Endometrial microvascular endothelial cells (primary cell): ENCODE results near the gene KRTAP3-3. TPM values are rescaled to one million over a fixed set of nuclear protein-coding genes. Genes with fewer than 3 reads are reported as not detected.

Source experiments
- in situ Hi-C: cut with HindIII; loops from 2 replicates; pipeline ENCODE4 v1.10.0; 2017; ENCODE audit warnings: low sequenced_read_pairs, low pct_unique_long_range_greater_than_20kb; ENCODE audit errors: inconsistent ontology term
- total RNA-seq: library from RNA; depleted of rRNA; stranded (reverse); fragments of >200 nt; gene quantifications from one replicate; pipeline ENCODE4 v1.2.3, GENCODE V29; 2015; ENCODE audit errors: inconsistent ontology term

The KRTAP3-3 gene
- total RNA-seq, 1 donor from 2014 or later, result not detected

DNA sequence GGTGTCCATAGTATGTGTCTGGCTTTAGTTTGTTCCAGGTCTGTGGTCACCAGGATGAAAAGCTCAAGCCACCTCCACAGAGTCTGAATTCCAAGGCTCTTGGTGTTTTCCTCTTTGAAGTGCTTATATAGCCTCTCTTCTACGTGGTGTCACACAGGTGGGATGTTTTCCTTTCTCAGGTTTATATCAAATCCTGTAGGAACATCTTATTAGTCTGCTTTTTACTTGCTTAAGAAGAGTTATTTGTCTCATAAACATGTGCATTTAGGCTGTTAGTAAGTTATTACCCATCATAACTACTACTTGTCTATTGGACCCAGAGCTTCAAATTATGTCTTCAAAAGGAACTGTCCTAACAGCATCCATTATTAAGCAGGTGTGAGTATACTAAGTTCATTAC lies 27.1 kb downstream of the KRTAP3-3 start, which contains the start of gene KRT39:
Gene KRT39 (minus strand): TSS at position 101 of the 400 bp plus-strand sequence. CDS start 92 bp downstream, at position 9.
- in situ Hi-C loops, result no loop called here

DNA sequence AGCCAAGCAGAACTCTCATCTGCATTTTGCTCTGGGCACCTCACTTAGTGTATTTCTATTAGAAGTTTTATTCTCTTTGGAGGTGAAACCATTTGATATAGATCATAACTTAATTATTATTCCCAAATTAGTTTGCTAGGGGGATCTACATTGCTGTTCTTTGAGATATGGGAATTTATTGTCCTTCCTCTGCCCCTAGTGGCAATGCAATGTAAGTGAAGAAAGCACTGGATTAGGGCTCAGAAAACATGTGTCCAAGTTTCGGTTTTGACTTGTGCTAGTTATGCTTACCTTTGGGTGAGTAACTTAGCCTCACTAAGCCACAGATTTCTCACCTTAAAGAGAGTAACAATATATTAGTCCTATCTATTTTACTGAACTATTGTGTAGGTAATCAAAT lies 30.1 kb downstream of the KRTAP3-3 start:
- in situ Hi-C loops, result no loop called here

DNA sequence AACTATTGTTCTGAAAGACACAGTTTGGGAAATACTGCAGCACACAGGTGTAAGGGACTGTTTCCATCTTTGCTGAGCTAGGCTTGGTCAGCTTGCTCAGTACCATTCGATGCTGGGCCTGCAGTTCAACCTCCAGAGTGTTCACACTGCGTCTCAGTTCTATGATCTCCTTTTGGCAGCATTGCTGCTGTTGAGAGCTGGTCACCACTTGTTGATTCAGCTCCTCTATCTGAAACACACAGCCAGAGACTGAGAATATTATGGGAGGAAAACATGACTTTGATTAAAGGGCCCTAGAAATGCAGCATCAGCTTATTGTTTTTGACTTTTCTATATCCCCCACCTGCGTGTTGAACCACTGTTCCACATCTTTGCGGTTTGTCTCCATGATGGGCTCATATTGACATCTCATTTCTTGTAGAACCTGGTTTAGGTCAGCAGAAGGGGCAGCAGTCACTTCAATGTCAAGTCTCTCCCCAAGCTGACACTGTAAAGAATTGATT lies 31.9 kb downstream of the KRTAP3-3 start:
- in situ Hi-C loops, result no loop called here

DNA sequence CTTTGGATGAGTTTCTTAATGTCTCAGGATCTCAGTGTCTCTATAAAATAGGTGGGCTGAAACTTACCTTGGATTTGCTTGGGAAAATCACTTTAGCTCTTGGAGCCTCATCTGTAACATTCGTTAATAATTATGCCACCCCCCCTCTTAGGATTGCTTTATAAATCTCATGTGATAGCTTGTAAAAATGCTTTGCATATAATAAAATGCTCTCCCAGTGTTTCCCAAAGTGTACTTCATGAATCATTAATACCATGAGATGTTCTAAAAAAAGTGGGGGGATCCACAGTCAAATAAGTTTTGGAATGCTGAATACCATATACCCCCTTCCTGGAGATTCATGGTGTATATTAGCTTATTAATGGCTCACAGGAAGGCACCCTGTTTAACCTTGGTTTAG lies 32.4 kb downstream of the KRTAP3-3 start:
- in situ Hi-C loops, result no loop called here

DNA sequence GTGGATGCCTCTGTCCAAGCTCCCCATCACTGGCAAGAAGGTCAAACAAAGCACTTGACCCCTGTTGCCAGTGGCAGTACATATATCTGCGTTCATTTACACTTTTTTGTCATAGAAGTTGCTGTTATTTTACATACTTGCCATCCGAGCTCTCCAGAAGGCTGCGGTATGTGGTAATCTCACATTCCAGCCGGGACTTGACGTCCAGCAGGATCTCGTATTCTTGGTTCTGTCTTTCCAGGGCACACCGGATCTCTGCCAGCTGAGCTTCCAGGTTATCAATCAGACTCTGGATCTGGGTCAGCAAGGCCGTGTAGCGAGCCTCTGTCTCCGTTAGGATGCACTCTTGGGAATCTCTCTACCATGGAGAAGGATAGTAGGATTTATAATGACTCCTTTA lies 33.8 kb downstream of the KRTAP3-3 start:
- in situ Hi-C loops, result no loop called here

DNA sequence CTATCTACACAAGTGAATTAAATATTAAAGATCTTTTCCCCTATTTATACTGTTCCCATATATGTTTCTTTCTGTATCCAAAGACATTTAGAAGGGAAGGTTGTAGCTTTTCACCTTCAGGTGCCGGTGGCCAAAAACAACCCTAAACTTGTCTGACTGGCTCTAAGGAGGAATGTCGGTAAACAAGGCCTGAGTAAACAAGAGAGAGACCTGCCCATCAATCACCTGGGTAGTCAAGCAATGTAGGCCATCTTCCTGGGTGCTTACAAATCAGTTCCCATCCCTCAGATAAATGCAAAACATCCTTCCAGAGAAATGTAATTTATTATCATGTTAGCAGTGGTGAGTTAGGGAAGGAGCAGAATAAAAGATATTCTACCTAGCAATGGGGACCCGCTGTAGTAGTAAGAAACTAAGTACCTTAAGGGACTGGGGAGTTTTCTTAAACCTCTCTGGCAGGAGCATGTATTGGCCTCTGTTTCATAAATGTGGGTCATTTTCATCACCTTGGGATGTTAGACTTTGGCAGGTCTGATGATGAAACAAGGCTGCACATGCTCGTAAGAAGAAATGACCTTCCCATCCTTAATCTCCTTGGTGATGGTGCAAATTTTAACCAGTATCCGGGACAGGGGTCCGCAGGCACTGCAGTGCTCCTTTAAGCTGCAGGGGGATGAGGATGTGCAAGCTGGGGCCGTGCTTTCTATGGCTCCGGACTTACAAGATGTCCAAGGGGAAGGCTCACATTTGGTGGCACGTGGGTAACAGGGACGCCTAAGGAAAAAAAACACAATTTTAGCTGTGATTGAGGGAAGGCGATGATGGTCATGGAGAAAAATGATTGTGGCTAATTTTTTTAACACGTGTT lies 35.6 kb downstream of the KRTAP3-3 start:
- in situ Hi-C loops, result no loop called here

DNA sequence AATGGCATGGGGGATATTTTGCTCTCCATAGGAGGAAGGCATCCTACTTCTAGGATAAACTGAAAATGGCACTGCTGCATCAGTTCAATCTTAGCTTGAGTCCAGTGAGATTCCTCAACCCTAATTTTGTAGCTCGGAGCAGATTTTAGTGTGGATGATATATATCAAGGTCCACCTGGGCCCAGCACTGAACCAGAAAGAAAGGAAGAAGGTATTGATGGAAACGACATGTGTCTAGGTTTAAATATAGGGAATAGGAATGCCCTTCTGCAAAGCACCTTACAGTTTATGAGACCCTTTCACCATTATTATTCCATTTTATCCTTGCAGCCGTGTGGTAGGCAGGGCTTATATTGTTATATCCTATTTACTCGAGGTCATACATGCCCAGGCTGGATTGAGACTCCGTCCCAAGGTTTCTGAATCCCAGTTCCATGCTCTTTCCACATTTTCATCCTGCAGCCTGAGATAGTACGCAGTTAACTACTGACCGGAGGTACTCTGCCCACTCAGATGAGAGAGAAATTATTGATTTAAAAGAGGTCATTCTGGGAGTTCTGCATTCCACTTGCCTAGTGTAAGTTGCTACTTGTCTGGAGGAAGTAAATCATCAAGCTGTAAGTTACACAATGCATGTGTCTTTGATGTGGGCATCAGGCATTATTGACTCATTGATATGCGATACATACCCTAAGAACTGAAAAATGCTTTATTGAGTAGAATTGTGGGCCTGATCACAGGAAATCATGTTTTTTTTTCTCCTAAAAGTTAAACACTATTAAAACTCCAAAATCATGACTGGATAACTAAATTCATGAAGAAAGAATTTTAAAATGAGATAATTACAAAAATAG lies 37.3 kb downstream of the KRTAP3-3 start:
- in situ Hi-C loops, result no loop called here

DNA sequence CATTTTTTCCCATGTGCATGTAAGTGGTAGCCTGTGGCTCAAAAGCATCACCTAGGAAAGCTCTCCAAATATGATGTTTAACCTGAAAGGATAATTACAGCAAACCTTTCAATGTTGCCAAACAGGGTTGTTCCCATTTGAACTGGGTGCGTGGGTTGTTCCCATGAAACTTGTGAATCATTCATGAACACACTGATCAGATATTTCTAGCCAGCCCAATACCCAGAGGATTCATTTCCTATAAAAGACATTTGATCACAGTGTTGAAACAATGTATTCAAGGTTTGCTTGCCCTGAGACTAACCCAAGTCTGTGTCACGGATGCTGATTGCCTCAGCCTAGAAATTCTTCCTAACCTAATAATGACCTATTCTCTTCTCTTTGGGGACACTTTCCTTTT lies 40.1 kb downstream of the KRTAP3-3 start:
- in situ Hi-C loops, result no loop called here

DNA sequence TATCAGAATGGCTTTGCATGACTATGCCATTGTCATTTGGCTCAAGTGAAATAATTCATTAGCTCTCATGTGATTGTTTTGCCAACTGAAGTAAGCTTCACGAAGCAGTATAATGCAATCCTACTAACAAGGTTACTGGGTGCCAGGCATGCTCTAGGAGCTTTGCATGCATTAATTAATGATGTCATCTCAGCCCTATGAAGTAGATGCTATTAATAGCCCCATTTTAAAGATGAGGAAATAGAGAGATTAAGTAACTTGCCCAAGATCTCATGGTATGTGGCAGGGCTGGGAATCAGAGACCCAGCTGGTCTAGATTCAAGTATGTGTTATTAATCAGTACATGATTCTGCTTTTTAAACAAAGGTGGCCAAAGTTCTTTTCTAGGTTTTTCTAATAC lies 41.3 kb downstream of the KRTAP3-3 start:
- in situ Hi-C loops, result no loop called here

DNA sequence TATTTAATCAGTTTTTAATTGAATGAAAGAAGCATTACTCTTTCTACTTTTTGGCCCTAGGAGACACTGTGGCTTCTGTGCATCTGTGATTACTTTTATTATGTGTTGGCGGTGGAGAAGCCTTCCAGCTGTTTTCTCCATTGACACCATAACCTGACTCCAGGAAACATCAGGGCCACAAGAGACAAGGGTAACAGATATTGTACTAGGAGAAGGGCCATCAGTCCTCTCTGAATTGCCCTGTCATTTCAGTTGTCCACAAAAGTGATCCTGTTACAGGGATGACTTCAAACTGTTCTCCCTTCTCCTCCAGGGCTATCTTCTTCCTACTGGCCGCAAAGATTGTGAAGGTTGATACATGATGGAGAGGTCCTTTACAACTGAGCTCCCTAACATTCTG lies 41.8 kb downstream of the KRTAP3-3 start:
- in situ Hi-C loops, result no loop called here

DNA sequence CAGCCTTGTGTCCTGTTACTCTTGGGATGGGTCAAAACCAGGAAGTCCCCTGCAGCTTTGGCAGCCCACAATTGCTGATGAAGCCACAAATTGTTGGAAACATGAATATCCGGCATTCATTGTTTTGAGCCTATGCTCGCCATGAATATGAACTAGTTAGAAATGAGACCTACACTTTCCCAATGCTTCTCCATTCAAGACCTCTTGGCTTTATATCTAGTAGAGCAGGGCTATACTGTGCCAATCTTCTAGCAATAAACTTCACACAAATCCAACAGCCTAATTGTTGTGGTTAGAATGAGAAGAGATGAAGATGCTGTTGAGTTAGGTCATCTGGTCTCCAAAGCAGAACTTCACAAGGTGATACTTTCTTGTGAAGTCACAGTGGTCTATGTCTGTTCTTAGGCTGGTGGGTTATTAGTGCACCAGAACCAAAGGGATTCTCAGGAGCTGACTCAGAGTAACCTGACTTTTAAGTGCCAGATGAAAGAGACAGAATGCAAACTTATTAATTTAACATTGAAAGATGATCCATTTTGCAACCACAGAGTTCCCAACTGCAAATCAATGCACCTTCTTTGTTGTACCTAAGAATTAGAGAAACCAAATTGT lies 42.8 kb downstream of the KRTAP3-3 start:
- in situ Hi-C loops, result no loop called here

DNA sequence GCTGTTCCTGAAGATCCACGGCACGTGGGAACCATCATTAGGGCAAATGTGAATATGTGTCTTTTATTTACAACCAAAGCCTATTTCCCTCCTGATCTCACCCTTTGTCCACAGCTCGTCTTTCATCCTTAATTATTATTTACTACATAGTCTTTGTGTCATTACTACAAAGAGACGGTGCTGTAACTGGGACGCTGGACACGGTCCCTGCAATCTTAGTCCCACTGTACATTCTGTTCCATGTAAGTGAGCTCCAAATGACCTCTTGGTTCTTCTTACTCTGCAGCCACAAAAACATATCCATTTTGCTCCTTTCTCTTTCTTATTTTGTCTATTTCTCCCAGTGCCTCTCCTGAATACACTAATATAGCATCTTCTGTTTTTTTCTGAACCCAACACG lies 43.8 kb downstream of the KRTAP3-3 start:
- in situ Hi-C loops, result no loop called here

DNA sequence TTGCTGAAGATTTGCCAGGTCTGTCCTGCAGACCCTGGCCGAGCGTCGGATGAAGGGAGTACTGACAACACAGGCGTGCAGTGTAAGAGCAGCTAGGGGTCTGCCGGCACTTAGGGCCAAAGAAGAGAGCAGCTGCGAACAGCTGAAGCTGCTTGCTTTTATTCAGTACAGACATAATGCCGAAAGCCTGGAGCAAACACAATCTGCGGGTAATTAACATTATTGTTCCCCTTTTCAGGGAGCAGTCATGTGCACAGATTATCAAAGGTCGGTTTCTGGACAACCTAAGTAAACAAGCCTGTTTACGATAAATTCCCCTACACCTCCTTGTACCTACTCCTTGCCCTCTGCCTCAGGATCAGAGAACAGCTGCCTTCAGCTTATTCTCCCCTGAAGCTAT lies 44.5 kb downstream of the KRTAP3-3 start:
- in situ Hi-C loops, result no loop called here

DNA sequence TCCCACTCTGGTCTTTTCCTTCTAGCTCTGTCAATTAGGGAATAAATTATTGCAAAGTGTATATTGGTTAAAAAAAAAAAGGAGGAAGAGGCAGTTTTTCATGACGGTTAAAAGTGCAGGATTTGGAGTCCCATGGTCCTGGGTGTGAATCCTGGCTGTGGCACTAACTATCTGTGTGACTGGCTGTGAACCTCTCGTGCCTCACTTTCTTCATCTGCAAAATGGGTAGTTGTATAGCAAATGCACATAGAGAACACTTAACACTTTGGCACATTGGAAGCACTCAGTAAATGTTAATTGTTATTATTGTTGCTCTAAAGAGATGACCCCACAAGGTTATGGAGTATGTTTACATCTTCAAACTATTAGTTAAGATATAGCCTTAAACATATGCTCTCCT lies 46.0 kb downstream of the KRTAP3-3 start:
- in situ Hi-C loops, result no loop called here

DNA sequence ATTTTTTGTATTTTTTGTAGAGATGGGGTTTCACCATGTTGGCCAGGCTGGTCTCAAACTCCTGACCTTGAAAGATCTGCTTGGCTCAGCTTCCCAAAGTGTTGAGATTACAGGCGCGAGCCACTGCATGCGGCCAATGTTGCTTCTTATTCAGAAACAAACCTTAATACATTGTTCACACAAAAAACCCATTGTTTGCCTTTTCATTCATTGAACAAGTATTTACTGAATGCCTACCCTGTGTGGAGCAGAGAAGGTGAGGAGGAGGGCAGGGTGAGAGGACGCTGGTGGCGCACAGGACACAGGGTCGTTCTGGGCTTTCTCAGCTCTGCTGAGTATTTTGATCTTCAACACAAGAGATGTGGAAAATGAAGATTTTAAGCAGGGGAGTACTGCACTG lies 48.5 kb downstream of the KRTAP3-3 start:
- in situ Hi-C loops, result no loop called here

DNA sequence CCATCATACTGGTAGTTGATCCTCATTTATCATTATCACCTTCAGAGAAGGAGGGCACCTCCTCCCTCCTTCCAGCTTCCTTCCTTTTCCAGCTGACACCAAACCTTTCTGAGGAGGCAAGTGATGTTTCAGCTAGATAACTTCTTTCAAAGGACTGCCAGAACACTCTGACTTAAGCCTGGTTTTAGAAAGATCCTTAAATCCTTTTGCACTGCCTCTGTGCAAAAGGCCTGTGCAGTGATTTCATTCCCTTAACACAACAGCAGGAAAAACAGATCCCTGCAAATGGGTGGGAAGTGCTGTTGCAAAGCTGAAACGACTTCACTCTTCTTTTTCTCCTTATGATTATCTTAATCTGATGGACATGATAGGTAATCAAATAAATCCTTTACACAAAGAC lies 49.4 kb downstream of the KRTAP3-3 start:
- in situ Hi-C loops, result no loop called here
